Measurements from ENCODE around the gene C2CD4A. TPM values are rescaled to one million over a fixed set of nuclear protein-coding genes. Genes with fewer than 3 reads are reported as not detected.

C2CD4A gene
- total and polyA plus RNA-seq, 9 of the 15 experiments (the other 6 are each of a cell fraction or from before 2014, with no cell fraction given) = not detected

DNA sequence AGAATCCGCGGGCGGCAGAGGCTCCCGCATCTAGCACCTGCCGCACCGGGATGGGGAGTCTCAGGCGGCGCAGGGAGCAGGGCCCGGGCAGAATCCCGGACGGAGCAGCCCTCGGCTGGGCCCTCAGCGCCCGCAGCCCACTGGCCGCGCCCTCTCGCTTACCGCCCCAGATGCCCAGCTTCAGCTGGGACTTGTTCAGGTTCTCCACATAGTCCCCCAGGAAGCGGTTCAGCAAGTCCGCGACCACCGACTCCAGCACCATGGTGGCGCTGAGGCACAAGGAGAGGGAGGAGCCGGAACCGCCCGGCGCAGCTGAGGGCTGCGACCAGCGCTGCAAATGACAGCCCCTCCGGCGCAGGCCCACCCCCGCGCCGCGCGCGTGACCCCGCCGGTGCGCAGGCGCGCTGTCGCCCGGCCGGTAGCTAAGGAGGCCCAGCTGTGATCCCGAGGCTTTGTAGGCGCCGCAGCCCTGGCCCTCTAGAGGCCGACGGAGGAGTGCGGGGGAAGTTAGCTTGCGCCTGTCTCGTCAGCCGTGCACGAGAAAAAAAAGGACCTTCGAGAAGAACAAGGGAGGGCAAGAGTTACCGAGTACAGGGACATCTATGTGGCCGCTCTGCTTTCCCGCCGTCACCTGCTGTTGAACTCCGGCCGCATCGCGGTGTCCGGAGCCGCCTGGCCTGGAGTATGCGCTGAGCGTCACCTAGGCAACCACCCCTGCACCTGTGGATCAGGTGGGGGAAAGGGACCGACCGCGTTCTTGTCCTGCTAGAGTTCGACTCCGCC is 6.5 kb upstream of the C2CD4A start, which contains the start of gene VPS13C (continued):
- TF ChIP-seq KDM1A (IDR thresholded peaks at IDR 0.05) = 0 out of 4 replicates have a peak, but pooled peaks of 1 of the 2 experiments have one; percentile 6
- peak; percentile 14; the same call in 1 of the 2 replicates for TF ChIP-seq JUN (IDR thresholded peaks at IDR 0.05; ENCODE audit: borderline replicate concordance, low read depth, low read length)
- no peak for TF ChIP-seq JUN (CRISPR knock-in tag; IDR thresholded peaks at IDR 0.05; ENCODE audit: borderline replicate concordance)
- TF ChIP-seq KLF16 (IDR thresholded peaks at IDR 0.05) = no peak
- no peak for TF ChIP-seq ZFP30 (CRISPR knock-in tag; IDR thresholded peaks at IDR 0.05; ENCODE audit: borderline replicate concordance)
- no peak for TF ChIP-seq ZNF431 (CRISPR knock-in tag; IDR thresholded peaks at IDR 0.05)
- TF ChIP-seq, protein P1, sequence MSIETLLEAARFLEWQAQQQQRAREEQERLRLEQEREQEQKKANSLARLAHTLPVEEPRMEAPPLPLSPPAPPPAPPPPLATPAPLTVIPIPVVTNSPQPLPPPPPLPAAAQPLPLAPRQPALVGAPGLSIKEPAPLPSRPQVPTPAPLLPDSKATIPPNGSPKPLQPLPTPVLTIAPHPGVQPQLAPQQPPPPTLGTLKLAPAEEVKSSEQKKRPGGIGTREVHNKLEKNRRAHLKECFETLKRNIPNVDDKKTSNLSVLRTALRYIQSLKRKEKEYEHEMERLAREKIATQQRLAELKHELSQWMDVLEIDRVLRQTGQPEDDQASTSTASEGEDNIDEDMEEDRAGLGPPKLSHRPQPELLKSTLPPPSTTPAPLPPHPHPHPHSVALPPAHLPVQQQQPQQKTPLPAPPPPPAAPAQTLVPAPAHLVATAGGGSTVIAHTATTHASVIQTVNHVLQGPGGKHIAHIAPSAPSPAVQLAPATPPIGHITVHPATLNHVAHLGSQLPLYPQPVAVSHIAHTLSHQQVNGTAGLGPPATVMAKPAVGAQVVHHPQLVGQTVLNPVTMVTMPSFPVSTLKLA (conservative IDR thresholded peaks at IDR 0.05) = peak; percentile 40 to 68; a peak in 3 of 4 replicates
- no peak for TF ChIP-seq KHSRP (IDR thresholded peaks at IDR 0.05)
- TF ChIP-seq PURB (CRISPR knock-in tag; IDR thresholded peaks at IDR 0.05; ENCODE audit: low read depth) = no peak
- TF ChIP-seq, protein P2, sequence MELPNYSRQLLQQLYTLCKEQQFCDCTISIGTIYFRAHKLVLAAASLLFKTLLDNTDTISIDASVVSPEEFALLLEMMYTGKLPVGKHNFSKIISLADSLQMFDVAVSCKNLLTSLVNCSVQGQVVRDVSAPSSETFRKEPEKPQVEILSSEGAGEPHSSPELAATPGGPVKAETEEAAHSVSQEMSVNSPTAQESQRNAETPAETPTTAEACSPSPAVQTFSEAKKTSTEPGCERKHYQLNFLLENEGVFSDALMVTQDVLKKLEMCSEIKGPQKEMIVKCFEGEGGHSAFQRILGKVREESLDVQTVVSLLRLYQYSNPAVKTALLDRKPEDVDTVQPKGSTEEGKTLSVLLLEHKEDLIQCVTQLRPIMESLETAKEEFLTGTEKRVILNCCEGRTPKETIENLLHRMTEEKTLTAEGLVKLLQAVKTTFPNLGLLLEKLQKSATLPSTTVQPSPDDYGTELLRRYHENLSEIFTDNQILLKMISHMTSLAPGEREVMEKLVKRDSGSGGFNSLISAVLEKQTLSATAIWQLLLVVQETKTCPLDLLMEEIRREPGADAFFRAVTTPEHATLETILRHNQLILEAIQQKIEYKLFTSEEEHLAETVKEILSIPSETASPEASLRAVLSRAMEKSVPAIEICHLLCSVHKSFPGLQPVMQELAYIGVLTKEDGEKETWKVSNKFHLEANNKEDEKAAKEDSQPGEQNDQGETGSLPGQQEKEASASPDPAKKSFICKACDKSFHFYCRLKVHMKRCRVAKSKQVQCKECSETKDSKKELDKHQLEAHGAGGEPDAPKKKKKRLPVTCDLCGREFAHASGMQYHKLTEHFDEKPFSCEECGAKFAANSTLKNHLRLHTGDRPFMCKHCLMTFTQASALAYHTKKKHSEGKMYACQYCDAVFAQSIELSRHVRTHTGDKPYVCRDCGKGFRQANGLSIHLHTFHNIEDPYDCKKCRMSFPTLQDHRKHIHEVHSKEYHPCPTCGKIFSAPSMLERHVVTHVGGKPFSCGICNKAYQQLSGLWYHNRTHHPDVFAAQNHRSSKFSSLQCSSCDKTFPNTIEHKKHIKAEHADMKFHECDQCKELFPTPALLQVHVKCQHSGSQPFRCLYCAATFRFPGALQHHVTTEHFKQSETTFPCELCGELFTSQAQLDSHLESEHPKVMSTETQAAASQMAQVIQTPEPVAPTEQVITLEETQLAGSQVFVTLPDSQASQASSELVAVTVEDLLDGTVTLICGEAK (IDR thresholded peaks at IDR 0.05) = no peak
- TF ChIP-seq, protein P2 (CRISPR knock-in tag; IDR thresholded peaks at IDR 0.05) = no peak
- TF ChIP-seq FOSL1 (tag; conservative IDR thresholded peaks at IDR 0.05) = no peak
- TF ChIP-seq, protein P3, sequence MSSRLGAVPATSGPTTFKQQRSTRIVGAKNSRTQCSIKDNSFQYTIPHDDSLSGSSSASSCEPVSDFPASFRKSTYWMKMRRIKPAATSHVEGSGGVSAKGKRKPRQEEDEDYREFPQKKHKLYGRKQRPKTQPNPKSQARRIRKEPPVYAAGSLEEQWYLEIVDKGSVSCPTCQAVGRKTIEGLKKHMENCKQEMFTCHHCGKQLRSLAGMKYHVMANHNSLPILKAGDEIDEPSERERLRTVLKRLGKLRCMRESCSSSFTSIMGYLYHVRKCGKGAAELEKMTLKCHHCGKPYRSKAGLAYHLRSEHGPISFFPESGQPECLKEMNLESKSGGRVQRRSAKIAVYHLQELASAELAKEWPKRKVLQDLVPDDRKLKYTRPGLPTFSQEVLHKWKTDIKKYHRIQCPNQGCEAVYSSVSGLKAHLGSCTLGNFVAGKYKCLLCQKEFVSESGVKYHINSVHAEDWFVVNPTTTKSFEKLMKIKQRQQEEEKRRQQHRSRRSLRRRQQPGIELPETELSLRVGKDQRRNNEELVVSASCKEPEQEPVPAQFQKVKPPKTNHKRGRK (tag; IDR thresholded peaks at IDR 0.05) = no peak
- TF ChIP-seq, protein P4, sequence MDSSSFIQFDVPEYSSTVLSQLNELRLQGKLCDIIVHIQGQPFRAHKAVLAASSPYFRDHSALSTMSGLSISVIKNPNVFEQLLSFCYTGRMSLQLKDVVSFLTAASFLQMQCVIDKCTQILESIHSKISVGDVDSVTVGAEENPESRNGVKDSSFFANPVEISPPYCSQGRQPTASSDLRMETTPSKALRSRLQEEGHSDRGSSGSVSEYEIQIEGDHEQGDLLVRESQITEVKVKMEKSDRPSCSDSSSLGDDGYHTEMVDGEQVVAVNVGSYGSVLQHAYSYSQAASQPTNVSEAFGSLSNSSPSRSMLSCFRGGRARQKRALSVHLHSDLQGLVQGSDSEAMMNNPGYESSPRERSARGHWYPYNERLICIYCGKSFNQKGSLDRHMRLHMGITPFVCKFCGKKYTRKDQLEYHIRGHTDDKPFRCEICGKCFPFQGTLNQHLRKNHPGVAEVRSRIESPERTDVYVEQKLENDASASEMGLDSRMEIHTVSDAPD (CRISPR knock-in tag; IDR thresholded peaks at IDR 0.05) = no peak

Data from K562 (cell line).